Mucosa of rectum (tissue), 2 donors: ENCODE results near the gene NAA38.
"Not testable (repeated sequence)": the region's sequence is repeated elsewhere in the genome, so short reads cannot be mapped to it uniquely, and the experiment has no call there.

Experiments
- H3K27ac ChIP-seq, 2 donors: one replicate each; pipeline ENCODE4 v1.7.0; 2013; ENCODE audit warnings: inconsistent platforms in 2 of 2, low read depth in 2 of 2, low read length in 2 of 2
- H3K27me3 ChIP-seq, 2 donors: one replicate each; pipeline ENCODE4 v1.7.0; 2013; ENCODE audit warnings: low read length in 2 of 2; ENCODE audit not compliant: control insufficient read depth in 2 of 2, insufficient read depth in 2 of 2
- H3K36me3 ChIP-seq, 2 donors: one replicate each; pipeline ENCODE4 v1.7.0; 2013; ENCODE audit warnings: low read length in 2 of 2; ENCODE audit not compliant: control insufficient read depth in 2 of 2, insufficient read depth in 2 of 2
- H3K4me1 ChIP-seq, 2 donors: one replicate each; pipeline ENCODE4 v1.7.0; 2013; ENCODE audit warnings: low read length in 2 of 2, mild to moderate bottlenecking in 1 of 2; ENCODE audit not compliant: control insufficient read depth in 2 of 2, insufficient read depth in 2 of 2
- H3K4me3 ChIP-seq, 2 donors: one replicate each; pipeline ENCODE4 v1.7.0; 2013; ENCODE audit warnings: low read length in 2 of 2
- H3K9ac ChIP-seq, 2 donors: one replicate each; pipeline ENCODE4 v1.7.0; 2013; ENCODE audit warnings: low read length in 2 of 2, low read depth in 1 of 2, mild to moderate bottlenecking in 1 of 2
- H3K9me3 ChIP-seq, 2 donors: one replicate each; pipeline ENCODE4 v1.7.0; 2013; ENCODE audit warnings: low read length in 2 of 2; ENCODE audit not compliant: control insufficient read depth in 2 of 2
- donor health status: healthy.
- donor health status: Normal muscosa, but diverticular disease.

NAA38 gene

GRCh38 chr17:7882068-7882467, 24.7 kb upstream of the NAA38 start:
- peaks cover 2 to 14% of the 10 kb centered on the region in 2 donors for H3K36me3 ChIP-seq
- peaks cover 20 to 39% of the 10 kb centered on the region in 2 donors for H3K4me1 ChIP-seq
- no peaks in the 10 kb centered on the region for H3K9me3 ChIP-seq
- H3K4me3 ChIP-seq = no peak overlapping the region
- no peaks in the 10 kb centered on the region for H3K27me3 ChIP-seq
- H3K27ac ChIP-seq = peak overlapping the region in 1 of 2 donors; percentile 1
- no peak overlapping the region for H3K9ac ChIP-seq

- Histone ChIP-seq H3K4me1 (peaks cover 16 to 33% of the 10 kb centered on the region in 2 donors), H3K4me3 (no peak overlapping the region), H3K27me3 (no peaks in the 10 kb centered on the region), H3K27ac (peak overlapping the region in 1 of 2 donors; percentile 6), H3K9ac (peak overlapping the region in 1 of 2 donors; percentile 19), H3K36me3 (peaks cover 2 to 14% of the 10 kb centered on the region in 2 donors), H3K9me3 (no peaks in the 10 kb centered on the region)
These were observed 24.1 kb upstream of the NAA38 start for GRCh38 chr17:7881276-7882054.

GRCh38 chr17:7880076-7880868, 22.9 kb upstream of the NAA38 start:
- Histone ChIP-seq H3K9me3 (no peaks in the 10 kb centered on the region), H3K9ac (peak overlapping the region in 1 of 2 donors; percentile 19), H3K27ac (no peak overlapping the region), H3K36me3 (peaks cover 2 to 14% of the 10 kb centered on the region in 2 donors), H3K27me3 (no peaks in the 10 kb centered on the region), H3K4me3 (no peak overlapping the region), H3K4me1 (peaks cover 10 to 24% of the 10 kb centered on the region in 2 donors)

GRCh38 chr17:7878234-7878633, 20.9 kb upstream of the NAA38 start:
- Histone ChIP-seq H3K9ac (no peak overlapping the region), H3K9me3 (no peaks in the 10 kb centered on the region), H3K4me3 (no peak overlapping the region), H3K27me3 (no peaks in the 10 kb centered on the region), H3K27ac (no peak overlapping the region), H3K4me1 (peaks cover 5 to 21% of the 10 kb centered on the region in 2 donors), H3K36me3 (peaks cover 2 to 14% of the 10 kb centered on the region in 2 donors)

- Histone ChIP-seq H3K9me3 (no peaks in the 10 kb centered on the region), H3K36me3 (peaks cover 2 to 7% of the 10 kb centered on the region in 2 donors), H3K4me3 (no peak overlapping the region), H3K27me3 (no peaks in the 10 kb centered on the region), H3K4me1 (peaks cover 0 to 9% of the 10 kb centered on the region in 2 donors), H3K27ac (no peak overlapping the region), H3K9ac (no peak overlapping the region)
These were observed 18.5 kb upstream of the NAA38 start for GRCh38 chr17:7875804-7876370.

- H3K4me1 ChIP-seq = peaks cover 0 to 2% of the 10 kb centered on the region in 2 donors
- H3K9ac ChIP-seq = no peak overlapping the region
- H3K27me3 ChIP-seq = no peaks in the 10 kb centered on the region
- no peak overlapping the region for H3K27ac ChIP-seq
- H3K4me3 ChIP-seq = no peak overlapping the region
- no peaks in the 10 kb centered on the region for H3K36me3 ChIP-seq
- H3K9me3 ChIP-seq = no peaks in the 10 kb centered on the region
These were observed 15.7 kb upstream of the NAA38 start for GRCh38 chr17:7873051-7873450.

GRCh38 chr17:7867881-7868329, 10.5 kb upstream of the NAA38 start:
- no peaks in the 10 kb centered on the region for H3K27me3 ChIP-seq
- peak overlapping the region in 1 of 2 donors; percentile 43 for H3K27ac ChIP-seq
- no peaks in the 10 kb centered on the region for H3K36me3 ChIP-seq

GRCh38 chr17:7864995-7865650, 7.8 kb upstream of the NAA38 start:
- Histone ChIP-seq H3K27me3 (no peaks in the 10 kb centered on the region), H3K4me1 (peaks cover 6 to 8% of the 10 kb centered on the region in 2 donors), H3K9me3 (no peaks in the 10 kb centered on the region), H3K27ac (no peak overlapping the region), H3K36me3 (no peaks in the 10 kb centered on the region), H3K4me3 (no peak overlapping the region), H3K9ac (no peak overlapping the region)

More at GRCh38 chr17:7867881-7868329, 10.5 kb upstream of the NAA38 start:
- peaks cover 5 to 6% of the 10 kb centered on the region in 2 donors for H3K4me1 ChIP-seq
- H3K4me3 ChIP-seq = no peak overlapping the region
- no peaks in the 10 kb centered on the region for H3K9me3 ChIP-seq
- peak overlapping the region in 1 of 2 donors; percentile 5 for H3K9ac ChIP-seq

- not testable (repeated sequence) for H3K27ac ChIP-seq, H3K9ac ChIP-seq, H3K4me1 ChIP-seq, H3K4me3 ChIP-seq, H3K36me3 ChIP-seq, H3K27me3 ChIP-seq, H3K9me3 ChIP-seq
These were observed 7.0 kb upstream of the NAA38 start for GRCh38 chr17:7864384-7864783.
